ENCODE results near the gene KRTAP4-9.
A peak's percentile ranks its signal among the peaks of the same experiment; 100 is the strongest.
"Not testable (repeated sequence)": the region's sequence is repeated elsewhere in the genome, so short reads cannot be mapped to it uniquely, and the experiment has no call there.

Gene KRTAP4-9

DNA sequence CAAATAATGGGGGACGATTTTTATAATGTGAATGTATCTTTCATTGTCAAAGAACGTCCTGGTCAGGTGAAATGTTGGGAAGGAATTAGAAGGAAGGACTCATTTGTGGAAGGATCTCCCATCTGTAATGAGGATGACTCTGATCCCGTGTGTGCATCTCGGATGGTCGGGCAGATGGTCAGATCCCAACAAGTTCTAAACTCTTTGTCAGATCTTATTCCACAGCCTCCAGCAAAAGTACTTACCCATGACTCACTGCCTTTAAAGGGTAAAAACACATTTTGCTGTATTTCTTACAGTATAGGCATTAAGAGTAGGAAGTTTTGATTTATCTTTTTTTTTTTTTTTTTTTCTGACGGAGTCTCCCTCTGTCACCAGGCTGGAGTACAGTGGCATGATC is 6.7 kb upstream of the KRTAP4-9 start:
- no peak for DNase-seq

DNA sequence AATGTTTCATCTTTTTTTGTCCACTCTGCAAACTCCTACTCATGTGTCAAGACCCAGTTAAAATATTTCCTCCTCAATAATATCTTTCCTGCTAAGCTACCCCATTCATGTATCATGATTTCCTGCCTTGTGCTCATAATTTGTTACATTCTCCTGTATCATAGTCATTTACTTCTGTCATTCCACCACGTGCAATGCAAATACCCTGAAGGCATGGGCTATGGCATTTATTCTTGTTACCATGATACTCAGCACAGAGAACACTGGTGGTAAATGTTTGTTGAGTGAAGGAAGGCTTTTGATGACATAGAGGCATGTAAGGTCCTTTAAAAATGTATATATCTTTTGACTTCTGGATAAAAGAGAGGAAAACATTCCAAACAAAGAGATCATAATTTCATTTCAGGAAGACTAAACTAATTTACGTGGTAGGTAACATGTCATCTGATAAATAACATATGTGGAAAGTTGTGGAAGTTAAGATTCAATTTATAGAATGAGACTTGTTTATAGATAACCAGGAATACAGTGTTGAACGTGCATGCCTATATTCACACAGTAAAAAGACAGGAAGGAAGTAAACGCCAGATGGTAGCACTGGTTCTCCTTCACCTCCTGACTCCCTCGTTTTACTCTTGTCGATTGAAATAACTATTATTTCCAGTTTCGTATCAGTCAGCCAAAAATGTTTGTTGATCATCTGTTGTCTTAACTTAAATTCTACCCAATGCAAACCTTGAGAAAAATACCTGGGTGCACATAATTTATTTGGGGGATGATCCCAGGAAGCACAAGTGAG is 5.3 kb upstream of the KRTAP4-9 start:
- not testable (repeated sequence) for DNase-seq

- DNase-seq, result no peak
Observed at GRCh38 chr17:41101586-41102259, 3.5 kb upstream of the KRTAP4-9 start, which contains the start of gene KRTAP4-16. Gene KRTAP4-16 (minus strand): TSS chr17:41102209. CDS start chr17:41102209, 0 bp downstream.

DNA sequence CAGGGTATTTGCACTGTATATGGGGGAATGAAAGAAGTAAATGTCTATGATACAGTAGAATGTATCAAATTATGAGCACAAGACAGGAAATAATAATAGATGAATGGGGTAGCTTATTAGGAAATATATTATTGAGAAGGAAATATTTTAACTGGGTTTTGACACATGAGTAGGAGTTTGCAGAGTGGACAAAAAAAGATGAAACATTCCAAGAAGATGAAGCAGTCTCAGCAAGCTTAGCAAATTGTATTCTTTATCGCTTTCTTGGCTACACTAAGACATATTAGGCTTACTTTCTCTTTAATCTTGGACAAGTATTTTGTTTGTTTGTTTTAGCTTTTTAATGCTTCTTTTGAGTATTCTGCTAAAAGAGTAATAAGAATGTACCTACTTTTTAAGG is 1.3 kb upstream of the KRTAP4-9 start:
- DNase-seq, result no peak

DNA sequence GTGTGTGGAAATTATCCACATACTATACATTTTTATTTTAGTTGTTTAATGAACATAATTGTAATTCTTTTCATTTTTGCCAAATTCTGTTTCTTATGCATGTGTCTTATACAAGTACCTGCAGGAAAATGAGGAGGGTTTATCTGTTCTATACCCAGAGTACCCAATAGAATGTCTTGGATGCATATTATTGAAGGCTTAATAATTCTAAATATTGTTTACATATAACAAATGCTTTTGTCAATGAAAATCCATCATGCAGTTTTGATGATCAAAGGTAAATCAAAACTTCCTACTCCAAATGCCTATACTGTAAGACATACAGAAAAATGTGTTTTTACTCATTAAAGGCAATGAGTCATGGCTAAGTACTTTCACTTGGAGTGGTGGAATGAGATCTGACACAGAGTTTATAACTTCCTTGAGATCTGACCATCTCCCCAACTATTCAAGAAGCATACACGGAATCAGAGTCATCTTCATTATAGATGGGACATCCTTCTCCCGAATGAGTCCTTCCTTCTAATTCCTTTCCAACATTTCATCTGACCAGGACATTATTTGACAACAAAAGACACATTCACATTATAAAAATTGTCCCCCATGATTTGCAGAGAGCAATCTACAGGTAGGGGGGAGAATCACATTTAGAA is 677 bp upstream of the KRTAP4-9 start:
- not testable (repeated sequence) for DNase-seq

GRCh38 chr17:41107941-41108450 is 2.8 kb downstream of the KRTAP4-9 start:
- DNase-seq, result no peak

DNA sequence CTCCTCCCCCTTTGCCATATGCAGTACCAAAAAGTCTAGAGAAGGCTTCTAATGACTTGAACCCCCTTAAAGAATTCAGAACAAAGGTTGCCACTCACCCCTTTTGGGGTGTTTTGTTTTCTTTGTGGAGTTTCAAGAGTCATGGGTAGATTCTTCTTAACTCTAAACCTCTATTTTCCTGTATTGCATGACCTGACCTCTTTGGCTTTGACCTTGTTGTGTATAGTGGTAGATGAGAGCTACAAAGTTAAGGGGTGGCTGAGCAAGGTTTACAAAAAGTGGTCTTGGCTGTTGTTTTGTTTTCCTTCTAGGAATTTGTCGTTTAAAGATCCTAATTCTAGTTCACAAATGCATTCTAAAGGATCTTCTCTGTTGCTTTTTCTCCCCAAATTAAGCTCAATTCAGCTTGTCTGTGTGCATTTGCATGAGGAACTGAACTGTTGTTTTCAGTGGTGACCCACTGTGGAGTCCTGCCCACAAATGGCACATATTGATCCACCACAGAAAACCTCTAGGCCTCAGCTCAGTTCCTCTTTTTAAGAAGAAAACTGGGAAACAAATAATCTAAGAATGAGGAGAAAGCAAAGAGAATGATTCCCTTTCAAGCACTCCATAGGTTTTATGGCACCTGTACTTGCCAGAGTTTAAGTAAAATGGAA is 3.7 kb downstream of the KRTAP4-9 start:
- DNase-seq, result not testable (repeated sequence)

GRCh38 chr17:41111151-41111885 is 6.1 kb downstream of the KRTAP4-9 start:
- no peak for DNase-seq

GRCh38 chr17:41116297-41116696 is 11.1 kb downstream of the KRTAP4-9 start:
- no peak for DNase-seq

GRCh38 chr17:41117846-41118386 is 12.7 kb downstream of the KRTAP4-9 start, which contains the start of gene KRTAP4-11:
Gene KRTAP4-11 (minus strand): TSS chr17:41118373. CDS start chr17:41118315, 58 bp downstream.
- DNase-seq, result not testable (repeated sequence)

- DNase-seq, result no peak
Observed at GRCh38 chr17:41118721-41119120, 13.5 kb downstream of the KRTAP4-9 start.

GRCh38 chr17:41119696-41120690 is 14.8 kb downstream of the KRTAP4-9 start:
- DNase-seq, result peak; percentile 76 to 78

- DNase-seq, result no peak
Observed at GRCh38 chr17:41121742-41122141, 16.6 kb downstream of the KRTAP4-9 start.

- not testable (repeated sequence) for DNase-seq
Observed at GRCh38 chr17:41123292-41123990, 18.3 kb downstream of the KRTAP4-9 start.

GRCh38 chr17:41123991-41124371 is 18.8 kb downstream of the KRTAP4-9 start, which contains the start of gene KRTAP4-12:
Gene KRTAP4-12 (minus strand): TSS chr17:41124182. CDS start chr17:41124122, 60 bp downstream.
- DNase-seq, result not testable (repeated sequence)

DNA sequence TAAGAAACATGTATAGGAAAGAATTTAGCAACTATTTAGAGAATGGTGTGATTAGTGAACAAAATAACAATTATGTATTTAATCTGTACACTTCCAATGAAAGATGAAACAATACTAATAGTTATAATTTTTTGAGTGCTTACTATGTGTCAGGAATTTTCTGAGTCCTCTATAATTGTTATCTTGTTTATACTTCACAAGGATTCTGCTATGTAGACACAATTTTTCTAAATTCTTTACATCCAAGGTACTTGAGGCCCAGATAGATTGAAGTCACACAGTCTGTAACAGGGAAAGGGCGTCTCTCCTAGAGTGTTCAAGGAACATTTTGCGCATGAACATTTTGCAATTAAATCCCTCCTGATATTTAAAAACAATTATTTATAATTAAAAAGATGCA is 19.9 kb downstream of the KRTAP4-9 start:
- DNase-seq, result no peak

DNA sequence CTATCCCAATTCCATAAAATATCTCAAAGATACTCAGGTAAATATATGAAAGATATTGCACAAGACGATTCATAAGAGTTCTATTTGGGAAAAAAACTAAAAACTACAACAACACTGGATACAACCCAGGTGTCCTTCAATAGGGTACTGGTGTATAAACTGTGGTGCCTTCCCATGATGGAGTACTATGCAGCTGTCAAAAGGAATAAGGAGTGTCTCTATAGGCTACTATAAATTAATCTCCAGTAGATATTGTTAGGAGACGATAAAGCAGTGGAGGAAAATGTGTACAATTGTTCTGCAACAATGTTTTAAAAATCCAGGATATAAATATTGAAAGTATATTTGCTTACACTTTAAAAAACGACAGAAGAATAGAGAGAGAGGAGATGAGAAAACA is 21.2 kb downstream of the KRTAP4-9 start:
- DNase-seq, result no peak

DNA sequence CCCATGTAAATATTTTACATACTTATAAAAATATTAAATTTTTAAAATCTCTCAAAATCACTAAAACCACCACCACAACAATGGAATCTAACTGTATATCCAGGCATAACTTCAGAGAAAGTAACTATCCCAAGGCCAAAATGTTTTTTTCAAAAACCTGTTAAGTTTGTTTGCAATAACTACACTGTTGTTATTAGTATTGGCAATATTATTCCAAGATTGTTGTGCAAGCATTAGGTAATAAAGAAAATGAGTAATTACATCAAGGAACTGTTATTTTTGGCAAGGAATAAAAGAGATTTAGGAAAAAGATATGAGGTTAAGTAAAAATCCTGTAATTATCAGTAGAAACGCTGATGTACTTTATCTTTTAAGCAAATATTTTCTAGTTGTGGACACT is 22.2 kb downstream of the KRTAP4-9 start:
- DNase-seq, result no peak

GRCh38 chr17:41131979-41132378 is 26.8 kb downstream of the KRTAP4-9 start:
- no peak for DNase-seq

All from AML-193 (cell line).